Cardiac septum (tissue), 1 donor: ENCODE results near the gene STAG1. TPM values are rescaled to one million over a fixed set of nuclear protein-coding genes. Genes with fewer than 3 reads are reported as not detected.
"Not testable (repeated sequence)": the region's sequence is repeated elsewhere in the genome, so short reads cannot be mapped to it uniquely, and the experiment has no call there.

Experiments
- DNase-seq: peaks from one replicate; pipeline ENCODE4 v3.0.0-alpha.2; 2020; ENCODE audit warnings: low spot score
- intact Hi-C: fragments of 100-400 bp; cut with DNase I; formaldehyde crosslinking; loops from one replicate; pipeline ENCODE4 v1.14.0; 2022
- total RNA-seq: library from RNA; stranded (reverse); fragmentation: NEBNext Ultra II Directional; extraction: Animal tissue kit (Norgen Biotek cat#: 25700); gene quantifications from one replicate; pipeline ENCODE4 v1.2.1, GENCODE V29; 2021
- donor health status: DM: no; HTN: no; CAD: no.

The STAG1 gene
- total RNA-seq, 1 donor from 2014 or later: 24.0 TPM

DNA sequence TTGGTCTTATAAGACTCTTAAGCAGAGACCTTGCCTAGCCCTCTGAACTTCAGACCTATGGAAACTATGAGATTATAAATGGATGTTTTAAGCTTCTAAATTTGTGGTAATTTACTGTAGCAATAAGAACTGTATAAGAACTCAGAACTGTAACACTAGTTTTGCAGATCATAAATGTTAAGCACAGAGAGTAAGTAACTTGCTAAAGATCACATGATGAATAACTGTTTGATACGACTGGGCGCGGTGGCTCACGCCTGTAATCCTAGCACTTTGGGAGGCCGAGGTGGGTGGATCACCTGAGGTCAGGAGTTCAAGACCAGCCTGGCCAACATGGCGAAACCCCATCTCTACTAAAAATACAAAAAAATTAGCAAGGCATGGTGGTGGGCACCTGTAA is 85.9 kb downstream of the STAG1 start:
- DNase-seq, intact Hi-C loops: not testable (repeated sequence)

DNA sequence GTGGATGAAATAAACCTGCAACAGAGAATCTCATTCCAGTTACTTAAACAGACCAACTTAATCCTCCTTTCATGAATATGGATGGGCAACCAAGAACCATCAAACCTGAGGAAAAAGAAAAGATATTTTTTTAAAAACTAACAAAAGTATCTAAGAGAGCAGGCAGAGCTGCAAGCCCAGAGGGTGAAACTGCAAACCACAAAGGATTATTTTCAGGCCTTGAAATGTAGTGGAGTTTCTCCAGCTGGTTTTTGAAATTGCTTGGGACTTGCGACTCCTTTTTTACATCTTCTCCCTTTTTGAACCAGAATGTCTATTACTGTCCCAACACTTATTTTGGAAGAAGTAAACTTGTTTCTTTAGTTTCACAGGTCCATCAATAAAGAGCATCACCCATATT is 87.4 kb downstream of the STAG1 start:
- intact Hi-C loops: no loop called here
- DNase-seq: no peak

DNA sequence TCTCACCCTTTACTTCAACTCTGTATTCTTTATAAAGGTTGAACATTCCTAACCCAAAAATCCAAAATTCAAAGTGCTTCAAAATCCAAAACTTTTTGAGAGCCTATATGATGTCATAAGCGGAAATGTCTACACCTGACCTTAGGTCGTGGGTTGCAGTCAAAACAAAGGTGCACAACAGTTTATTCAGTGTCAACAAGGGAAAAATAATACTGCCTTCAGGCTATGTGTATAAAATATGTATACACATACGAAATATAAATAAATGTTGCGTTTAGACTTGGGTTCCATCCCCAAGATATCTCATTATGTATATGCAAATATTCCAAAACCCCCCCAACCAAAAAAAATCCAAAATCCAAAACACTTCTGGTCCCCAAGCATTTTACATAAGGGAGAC is 90.9 kb downstream of the STAG1 start:
- intact Hi-C loops: no loop called here
- no peak for DNase-seq

DNA sequence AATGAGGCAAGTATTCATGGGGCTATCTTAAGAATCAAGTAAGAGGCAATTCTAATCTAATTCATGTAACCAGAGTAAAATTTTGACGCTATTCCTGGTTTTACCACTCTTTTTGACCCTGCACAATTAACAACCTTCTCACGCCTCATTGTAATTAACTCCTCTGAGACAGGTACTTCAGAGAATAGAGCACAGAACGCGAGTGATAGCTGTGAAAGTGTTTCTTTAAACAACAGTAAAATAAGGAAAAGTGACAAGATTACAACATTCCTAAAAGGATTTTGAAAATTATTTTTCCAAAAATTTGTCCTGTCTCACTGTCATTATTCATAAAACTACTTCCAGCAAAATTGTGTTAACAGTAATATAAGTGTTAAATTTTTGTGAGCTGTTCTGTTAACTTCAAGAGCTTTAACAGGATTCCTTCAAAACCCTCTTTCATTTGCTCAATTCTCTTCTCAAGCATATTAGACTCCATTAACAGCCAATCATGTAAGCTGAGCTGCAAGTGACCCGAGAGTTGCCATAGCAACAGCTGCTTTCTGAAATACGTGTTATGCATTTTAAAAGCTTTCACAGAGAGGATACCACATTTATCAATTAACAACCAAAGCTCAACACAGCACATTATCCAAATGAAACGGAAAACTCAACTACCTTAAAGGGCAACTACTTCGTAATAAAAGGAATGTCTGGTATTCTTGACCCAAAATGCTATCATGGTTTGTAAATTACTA is 93.1 kb downstream of the STAG1 start:
- intact Hi-C loops: no loop called here
- no peak for DNase-seq

DNA sequence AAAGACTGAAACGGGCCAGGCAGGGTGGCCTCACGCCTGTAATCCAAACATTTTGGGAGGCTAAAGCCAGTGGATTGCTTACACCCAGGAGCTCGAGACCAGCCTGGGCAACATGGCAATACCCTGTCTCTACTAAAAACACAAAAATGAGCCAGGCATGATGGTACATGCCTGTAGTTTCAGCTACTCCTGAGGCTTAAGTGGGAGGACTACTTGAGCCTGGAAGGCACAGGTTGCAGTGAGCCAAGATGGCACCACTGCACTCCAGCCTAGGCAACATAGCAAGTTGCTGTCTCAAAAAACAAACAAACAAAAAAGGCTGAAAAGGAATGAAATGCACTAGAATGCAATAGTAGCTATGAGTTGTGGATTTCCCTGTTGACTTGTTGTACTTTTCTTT is 94.7 kb downstream of the STAG1 start:
- intact Hi-C loops: no loop called here
- no peak for DNase-seq

DNA sequence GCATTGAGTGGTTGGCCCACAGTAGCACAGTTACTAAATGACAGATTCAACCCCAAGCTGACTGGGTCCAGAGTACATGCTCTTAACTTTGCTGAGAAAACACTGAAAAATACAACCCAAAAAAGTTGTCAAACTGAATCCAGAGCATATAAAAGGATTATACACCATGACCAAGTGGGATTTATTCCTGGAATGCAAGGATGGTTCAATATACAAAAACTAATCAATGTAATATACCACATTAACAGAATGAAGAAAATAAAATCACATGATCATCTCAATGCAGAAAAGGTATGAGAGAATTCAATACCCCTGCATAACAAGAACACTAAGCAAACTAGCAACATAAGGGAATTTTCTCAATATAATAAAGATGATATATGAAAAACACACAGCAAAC is 98.5 kb downstream of the STAG1 start:
- no peak for DNase-seq
- intact Hi-C loops: no loop called here

DNA sequence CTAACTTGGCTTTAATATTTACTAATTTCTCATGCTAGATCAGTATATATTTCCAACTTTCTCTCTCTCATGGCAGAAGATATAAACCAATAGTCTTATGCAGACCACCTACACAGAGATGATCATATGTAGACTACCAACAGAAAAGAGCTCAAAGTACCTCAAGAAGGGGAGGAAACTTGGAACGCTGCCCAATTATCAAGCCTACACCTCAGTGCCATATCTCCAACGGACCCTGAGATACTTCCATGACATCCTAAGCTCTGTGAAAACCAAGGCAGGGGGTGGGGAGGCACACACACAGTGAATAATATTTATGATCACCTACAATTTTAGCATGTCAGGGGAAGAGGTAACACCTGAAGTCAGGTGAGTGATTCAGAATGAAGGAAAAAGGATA is 100.6 kb downstream of the STAG1 start:
- DNase-seq: no peak
- intact Hi-C loops: no loop called here

DNA sequence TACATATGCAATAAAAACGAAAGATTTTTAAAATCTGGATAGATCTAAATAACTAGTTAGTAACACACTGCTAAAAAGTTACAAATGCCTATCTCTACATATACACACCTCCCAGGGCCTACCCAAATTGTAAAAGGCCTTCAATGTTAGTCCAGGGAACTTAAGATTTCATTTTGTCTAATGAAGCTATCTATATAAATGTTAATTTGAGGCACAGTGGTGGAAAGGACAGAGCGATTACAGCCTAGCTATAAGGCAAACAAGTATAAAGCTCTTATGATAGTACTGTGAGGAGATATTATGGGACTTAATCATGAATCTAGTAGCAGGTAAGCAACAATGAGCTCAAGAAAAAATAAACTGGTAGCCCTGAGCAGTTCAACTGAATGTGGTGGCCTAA is 101.7 kb downstream of the STAG1 start:
- intact Hi-C loops: no loop called here

DNA sequence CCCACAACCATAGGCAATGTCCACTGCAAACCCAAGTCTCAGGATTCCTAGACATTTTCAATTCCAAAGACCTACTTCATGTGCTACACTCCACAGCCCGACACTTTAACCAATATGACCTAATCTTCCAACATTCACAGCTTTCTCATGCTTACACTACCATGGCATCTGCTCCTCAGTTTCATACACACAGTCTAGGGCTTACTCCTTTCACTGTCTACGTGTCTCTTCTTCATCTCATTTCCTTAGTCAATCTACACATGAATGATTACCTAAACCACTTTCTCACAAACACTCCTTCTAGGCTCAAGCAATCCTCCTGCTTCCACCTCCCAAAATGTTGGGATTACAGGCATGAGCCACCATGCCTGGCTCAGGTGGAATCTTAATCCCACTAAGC is 106.3 kb downstream of the STAG1 start:
- intact Hi-C loops: no loop called here
- DNase-seq: no peak

More for the DNA sequence above, 101.7 kb downstream of the STAG1 start:
- DNase-seq: no peak

DNA sequence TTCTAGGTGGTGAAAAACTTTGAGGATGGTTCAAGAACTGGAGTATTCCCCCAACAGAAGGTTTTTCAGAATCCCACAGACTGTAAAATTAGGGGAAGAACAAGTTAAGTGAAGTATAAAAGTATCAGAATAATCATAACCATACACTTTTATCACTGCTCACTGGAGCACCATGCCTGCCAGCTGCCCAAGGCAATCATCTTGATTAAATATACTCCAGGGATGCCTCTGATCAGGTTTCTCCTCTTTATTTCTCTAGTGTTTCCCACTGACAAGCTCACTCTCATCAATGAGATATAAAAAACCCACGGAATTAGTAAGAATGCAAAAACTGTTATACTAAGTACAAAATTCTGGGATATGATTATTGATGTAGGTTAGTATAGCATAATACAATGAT is 108.0 kb downstream of the STAG1 start:
- intact Hi-C loops: no loop called here
- DNase-seq: no peak

DNA sequence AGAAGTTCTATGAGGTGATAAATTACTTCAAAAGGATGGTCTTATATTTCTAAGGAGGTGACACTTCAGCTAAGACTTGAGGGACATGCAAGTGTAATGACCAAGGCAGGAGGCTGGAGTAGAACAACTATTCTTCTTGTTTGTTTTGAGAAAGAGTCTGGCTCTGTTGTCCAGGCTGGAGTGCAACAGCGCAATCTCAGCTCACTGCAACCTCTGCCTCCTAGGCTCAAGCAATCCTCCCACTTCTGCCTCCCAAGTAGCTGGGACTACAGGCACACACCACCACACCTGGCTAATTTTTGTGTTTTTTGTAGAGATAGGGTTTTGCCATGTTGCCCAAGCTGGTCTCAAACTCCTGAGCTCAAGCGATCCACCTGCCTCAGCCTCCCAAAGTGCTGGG is 108.8 kb downstream of the STAG1 start:
- DNase-seq, intact Hi-C loops: not testable (repeated sequence)

DNA sequence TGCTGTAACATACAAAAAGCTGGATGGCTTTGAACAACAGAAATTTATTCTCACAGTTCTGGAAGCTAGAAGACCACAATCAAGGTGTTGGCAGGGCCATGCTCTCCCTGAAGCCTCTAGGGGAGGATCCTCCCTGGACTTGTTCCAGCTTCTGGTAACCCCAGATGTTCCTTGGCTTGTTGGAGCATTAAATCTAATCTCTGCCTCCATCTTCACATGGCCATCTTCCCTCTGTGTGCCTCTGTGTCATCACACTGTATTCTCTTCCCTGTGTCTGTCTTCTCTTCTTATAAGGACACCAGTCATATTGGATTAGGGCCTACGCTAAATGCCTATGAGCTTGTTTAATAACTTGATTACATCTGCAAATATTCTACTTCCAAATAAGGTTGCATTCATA is 109.5 kb downstream of the STAG1 start:
- no peak for DNase-seq
- intact Hi-C loops: no loop called here

DNA sequence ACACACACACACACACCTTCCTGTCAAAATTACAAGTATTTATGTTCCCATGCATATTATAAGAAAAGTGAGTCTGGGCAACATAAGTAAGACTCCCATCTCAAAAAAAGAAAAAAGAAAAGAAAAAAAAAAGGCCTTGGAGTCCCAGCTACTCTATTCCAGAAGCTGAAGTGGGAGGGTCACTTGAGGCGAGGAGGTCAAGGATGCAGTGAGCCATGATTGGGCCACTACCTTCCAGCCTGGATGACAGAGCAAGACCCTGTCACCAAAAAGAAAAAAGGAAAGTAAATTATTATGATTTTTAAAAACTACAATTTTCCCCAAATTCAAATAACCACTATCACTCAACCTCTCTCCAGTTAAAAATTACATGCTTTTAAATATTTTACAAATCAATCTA is 113.1 kb downstream of the STAG1 start:
- intact Hi-C loops: no loop called here
- DNase-seq: no peak

DNA sequence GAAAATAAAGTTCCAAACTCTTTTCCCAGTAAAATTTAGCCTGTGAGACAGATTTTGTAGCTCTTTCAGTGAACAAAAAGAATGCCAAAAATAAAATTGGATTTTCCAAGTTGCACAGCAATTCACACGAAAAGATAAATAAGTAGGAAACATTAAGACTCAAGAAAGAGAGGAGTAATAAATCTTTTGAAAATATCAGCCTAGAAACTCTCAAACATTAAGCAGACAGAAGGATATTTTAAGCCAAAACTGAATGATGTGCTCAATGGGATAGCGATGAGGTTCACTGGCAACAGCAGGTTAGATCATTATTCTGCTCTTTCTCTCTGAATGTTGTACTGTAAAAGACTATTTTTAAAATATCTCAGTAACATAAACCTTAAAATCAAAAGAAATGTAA is 115.0 kb downstream of the STAG1 start:
- DNase-seq: no peak
- intact Hi-C loops: no loop called here

DNA sequence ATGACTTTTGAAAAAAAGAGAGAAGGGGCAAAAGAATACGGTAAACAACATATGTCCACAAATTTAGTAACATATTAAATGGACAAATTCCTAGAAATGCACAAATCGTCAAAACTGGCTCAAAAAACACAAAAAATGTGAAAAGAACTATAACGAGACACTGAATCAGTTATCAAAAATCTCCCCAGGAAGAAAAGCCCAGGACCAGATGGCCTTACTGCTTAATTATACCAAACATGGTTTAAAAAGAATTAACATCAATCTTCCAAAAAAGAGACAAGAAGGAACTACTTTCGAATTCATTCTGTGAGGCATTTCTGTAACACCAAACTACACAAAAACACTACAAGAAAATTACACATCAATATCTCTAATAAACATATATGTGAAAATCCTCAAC is 117.4 kb downstream of the STAG1 start:
- no peak for DNase-seq
- intact Hi-C loops: no loop called here

DNA sequence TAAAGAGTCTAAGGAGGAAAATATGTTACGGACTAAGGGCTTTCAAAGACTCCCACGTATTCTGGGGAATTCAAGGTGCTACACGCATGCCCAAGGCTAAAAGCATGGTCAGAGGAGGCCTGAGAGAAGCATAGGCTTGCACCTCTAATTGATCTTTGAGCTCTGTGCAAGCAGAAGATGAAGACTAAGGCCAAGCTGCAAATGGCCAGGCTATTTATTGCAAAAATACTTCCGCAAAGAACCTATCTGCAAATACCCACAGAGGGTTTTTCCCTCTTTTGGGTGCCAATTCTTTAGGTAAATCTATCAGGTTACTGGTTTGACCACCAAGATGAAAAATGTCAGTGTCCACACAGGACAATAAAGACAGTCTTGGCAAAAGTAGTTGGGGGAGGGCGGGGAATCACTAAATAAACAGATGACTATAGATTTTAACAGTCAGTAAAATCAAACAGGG is 119.5 kb downstream of the STAG1 start:
- no peak for DNase-seq
- intact Hi-C loops: no loop called here

DNA sequence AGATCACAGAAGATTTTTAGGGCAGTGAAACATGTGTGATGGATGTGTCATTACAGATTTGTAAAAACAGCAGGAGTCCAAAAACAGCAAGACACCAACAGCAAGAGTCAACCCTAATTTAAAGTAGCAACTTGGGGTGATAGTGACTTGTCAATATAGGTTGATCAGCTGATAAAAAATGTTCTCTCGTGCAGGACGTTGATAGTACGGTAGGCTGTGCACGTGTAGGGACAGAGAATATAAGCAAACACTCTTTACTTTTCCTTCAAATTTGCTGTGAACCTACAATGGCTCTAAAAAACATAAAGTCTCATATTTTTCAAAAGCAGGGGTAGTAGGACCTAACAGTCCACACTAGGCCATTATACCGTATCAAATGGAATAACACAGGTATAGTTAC is 120.8 kb downstream of the STAG1 start:
- no peak for DNase-seq
- intact Hi-C loops: no loop called here

DNA sequence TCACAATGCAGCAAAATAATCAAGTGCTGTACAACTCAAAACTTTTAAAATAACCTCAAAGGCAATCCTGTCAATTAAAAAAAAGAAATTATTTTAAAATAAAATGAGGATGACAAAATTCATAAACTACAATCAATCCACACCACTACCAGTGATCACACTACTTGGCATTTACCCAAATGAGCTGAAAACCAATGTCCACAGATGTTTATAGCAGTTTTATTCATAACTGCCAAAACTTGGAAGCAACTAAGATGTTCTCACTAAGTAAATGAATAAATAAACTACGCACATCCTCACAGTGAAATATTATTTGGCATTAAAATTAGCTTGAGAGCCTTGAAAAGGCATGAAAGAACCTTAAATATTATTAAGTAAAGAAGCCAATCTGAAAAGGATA is 121.3 kb downstream of the STAG1 start:
- DNase-seq: no peak
- intact Hi-C loops: no loop called here

DNA sequence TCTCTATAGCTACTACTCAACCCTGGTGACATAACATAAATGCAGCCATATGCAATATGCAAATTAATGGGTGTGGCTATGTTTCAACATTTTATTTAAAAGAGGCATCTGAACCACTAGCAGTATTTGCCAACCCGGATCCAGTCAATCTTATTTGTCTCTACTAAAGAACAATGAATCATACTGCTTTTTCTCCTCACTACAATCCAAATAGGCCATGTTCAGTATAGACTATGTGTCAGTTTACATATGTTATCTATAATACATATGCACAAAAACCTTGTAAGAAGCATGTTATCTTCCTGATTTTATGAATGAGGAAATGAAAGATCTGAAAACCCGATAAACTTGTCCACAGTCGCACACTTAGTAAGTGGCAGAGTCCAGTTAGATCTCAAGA is 125.7 kb downstream of the STAG1 start:
- no peak for DNase-seq
- intact Hi-C loops: no loop called here

DNA sequence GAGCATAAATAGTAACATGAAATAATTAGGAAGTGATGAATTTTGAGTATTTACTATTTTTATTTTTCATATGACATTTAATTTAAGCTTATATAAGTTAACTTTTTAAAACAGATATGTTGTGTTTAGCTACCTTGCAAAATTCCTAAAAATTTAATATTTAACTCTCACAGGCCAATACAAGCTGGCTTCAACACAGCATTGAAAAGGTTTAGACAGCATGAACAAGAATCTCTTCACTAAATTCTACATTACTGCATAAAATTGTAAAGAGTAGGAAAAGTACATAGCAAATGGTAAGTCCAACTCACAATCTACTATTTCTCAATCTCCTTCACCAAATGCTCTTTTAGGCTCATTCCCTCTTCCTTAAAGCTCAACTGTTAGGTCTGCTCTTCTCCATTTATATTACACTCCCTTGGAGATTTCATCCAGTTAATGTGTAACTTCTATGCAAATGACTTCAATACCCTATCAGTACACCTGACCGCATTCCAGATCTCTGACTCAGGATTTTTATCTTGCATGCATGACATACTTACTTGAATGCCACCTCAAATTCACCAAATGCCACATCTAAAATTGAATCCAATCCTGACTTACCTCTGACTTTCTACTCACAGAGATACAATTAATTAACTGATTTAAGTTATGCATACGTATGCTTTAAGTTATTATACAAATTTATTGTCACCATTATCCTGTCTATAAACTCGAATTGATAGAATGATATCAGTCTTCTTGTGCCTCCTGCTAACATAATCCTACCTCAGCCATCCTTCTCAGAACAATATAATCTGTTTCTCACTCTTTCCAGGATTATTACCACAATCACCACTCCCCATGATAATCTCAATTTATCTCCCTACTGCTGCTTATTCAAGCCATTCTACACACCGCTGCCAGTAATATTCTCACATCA is 127.0 kb downstream of the STAG1 start:
- intact Hi-C loops: no loop called here
- no peak for DNase-seq

DNA sequence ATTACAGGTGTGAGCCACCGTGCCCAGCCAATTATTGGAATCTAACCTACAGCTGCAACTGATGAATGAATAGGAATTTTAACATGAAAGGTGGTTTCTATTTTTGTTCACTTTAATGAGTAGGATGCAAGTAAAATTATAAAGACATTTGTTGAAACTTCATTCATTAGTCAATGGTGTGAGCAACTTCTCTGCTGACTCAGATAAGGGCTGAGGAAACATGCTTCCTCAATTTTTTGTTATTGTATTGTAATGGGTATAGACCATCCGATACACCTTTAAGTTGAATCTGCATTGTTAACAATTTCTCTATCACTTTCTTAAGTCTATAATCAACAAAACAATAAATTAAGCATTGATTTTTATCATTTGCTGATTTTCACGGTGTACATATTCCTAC is 127.8 kb downstream of the STAG1 start:
- intact Hi-C loops: no loop called here
- DNase-seq: no peak
